HCT116 (cell line): Measurements from ENCODE around the gene ZNF516. TPM values are rescaled to one million over a fixed set of nuclear protein-coding genes. Genes with fewer than 3 reads are reported as not detected.

Experiments
- ATAC-seq: fragments of 200-7000 bp; cut with Tn5 transposase; 2 replicates; pipeline ENCODE4 v1.9.1; 2020; ENCODE audit warnings: mild to moderate bottlenecking, moderate library complexity
- BruUV-seq: library from RNA; stranded (reverse); fragments of 400-500 nt; replicated peaks from 2 replicates; lab custom pipeline; 2021; lab: Mats Ljungman, UMichigan
- CTCF ChIA-PET: fragments of 300-600 bp; sonication (Branson Sonifier 250); formaldehyde crosslinking; loops from one replicate; lab custom pipeline; 2021; ENCODE audit warnings: antibody characterized with exemption; lab: Charles Lee
- POLR2A ChIA-PET: fragments of 300-600, 350-600 bp; sonication (Branson Sonifier 250); formaldehyde crosslinking; loops from one replicate; lab custom pipeline; 2021; ENCODE audit warnings: antibody characterized with exemption; lab: Charles Lee
- RAD21 ChIA-PET, 2 experiments: fragments of 300-600 bp; sonication (Branson Sonifier 250); formaldehyde crosslinking; loops; one replicate each; lab custom pipeline; 2023; ENCODE audit warnings: low total read pairs in 2 of 2; ENCODE audit not compliant: uncharacterized antibody in 2 of 2, unreplicated experiment in 2 of 2, low non-redundant PET in 1 of 2; lab: Charles Lee
- DNase-seq: peaks from one replicate; pipeline ENCODE4 v3.0.0-alpha.2; 2010; ENCODE audit warnings: low read depth, low spot score
- H2AFZ ChIP-seq: fragments of 200-600 bp; shearing (Covaris generic), sonication (generic); 2 replicates; pipeline ENCODE4 v1.6.1; 2017; ENCODE audit warnings: low read depth, mixed run types, mixed read lengths, antibody characterized with exemption, low read length; ENCODE audit not compliant: poor library complexity, severe bottlenecking
- H3K27ac ChIP-seq: 2 replicates; pipeline ENCODE4 v1.5.1; 2012; ENCODE audit warnings: low read depth, low read length
- H3K27me3 ChIP-seq: fragments of 200-600 bp; sonication (generic); 2 replicates; pipeline ENCODE4 v1.6.1; 2016; ENCODE audit warnings: mixed run types, low read length, mixed read lengths; ENCODE audit not compliant: insufficient read depth
- H3K36me3 ChIP-seq, 2 experiments: fragments of 200-500 bp in 1 of 2; fragments of 200-600 bp in 1 of 2; sonication (Bioruptor generic) in 1 of 2; sonication (generic) in 1 of 2; 2 replicates each; pipeline versions ENCODE4 v1.5.1 to v1.6.1; 2014 to 2016; ENCODE audit warnings: low read length in 2 of 2, inconsistent platforms in 1 of 2, mixed read lengths in 1 of 2, mixed run types in 1 of 2; ENCODE audit not compliant: insufficient read depth in 2 of 2, control insufficient read depth in 1 of 2
- H3K4me1 ChIP-seq, 2 experiments: fragments of 200-600 bp in 1 of 2; sonication (generic) in 1 of 2; 2 replicates each; pipeline versions ENCODE4 v1.5.1 to v1.6.1; 2012 to 2017; ENCODE audit warnings: low read length in 2 of 2, inconsistent platforms in 1 of 2, mild to moderate bottlenecking in 1 of 2, mixed read lengths in 1 of 2, mixed run types in 1 of 2, moderate library complexity in 1 of 2; ENCODE audit not compliant: insufficient read depth in 2 of 2, control insufficient read depth in 1 of 2
- H3K4me2 ChIP-seq: fragments of 200-600 bp; sonication (generic); 2 replicates; pipeline ENCODE4 v1.6.1; 2017; ENCODE audit warnings: mixed run types, low read length, mixed read lengths
- H3K4me3 ChIP-seq, 2 experiments: fragments of 200-600 bp in 1 of 2; sonication (generic) in 1 of 2; replicated peaks in 1 of 2; 2 replicates each; pipeline ENCODE4 v1.5.1; 2011 to 2016; ENCODE audit warnings: low read length in 2 of 2, control low read depth in 1 of 2, low read depth in 1 of 2, mild to moderate bottlenecking in 1 of 2, mixed read lengths in 1 of 2, mixed run types in 1 of 2
- H3K79me2 ChIP-seq: fragments of 200-600 bp; sonication (generic); 2 replicates; pipeline ENCODE4 v1.6.1; 2017; ENCODE audit warnings: mild to moderate bottlenecking, mixed run types, low read length, moderate library complexity, mixed read lengths; ENCODE audit not compliant: insufficient read depth
- H3K9ac ChIP-seq: fragments of 200-600 bp; sonication (generic); 2 replicates; pipeline ENCODE4 v1.6.1; 2016; ENCODE audit warnings: low read length, mixed read lengths
- H3K9me2 ChIP-seq: fragments of 200-600 bp; sonication (generic), shearing (Covaris generic); 2 replicates; pipeline ENCODE4 v1.6.1; 2017; ENCODE audit warnings: mixed run types, mild to moderate bottlenecking, moderate library complexity; ENCODE audit not compliant: insufficient read depth
- H3K9me3 ChIP-seq, 2 experiments: fragments of 200-500 bp in 1 of 2; fragments of 200-600 bp in 1 of 2; sonication (Bioruptor generic) in 1 of 2; sonication (generic) in 1 of 2; 2 replicates each; pipeline ENCODE4 v1.6.1; 2014 to 2017; ENCODE audit warnings: low read length in 2 of 2, mixed read lengths in 2 of 2, inconsistent platforms in 1 of 2, low read depth in 1 of 2, mild to moderate bottlenecking in 1 of 2, mixed run types in 1 of 2, moderate library complexity in 1 of 2; ENCODE audit not compliant: control insufficient read depth in 1 of 2, insufficient read depth in 1 of 2
- H4K20me1 ChIP-seq: fragments of 200-600 bp; sonication (generic), shearing (Covaris generic); 2 replicates; pipeline ENCODE4 v1.6.1; 2017; ENCODE audit warnings: mixed run types, mild to moderate bottlenecking, moderate library complexity; ENCODE audit not compliant: insufficient read depth
- CEBPB ChIP-seq: IDR thresholded peaks from 2 replicates; pipeline ENCODE4 v1.6.1; 2012; ENCODE audit warnings: low read depth
- EGR1 ChIP-seq: IDR thresholded peaks from 2 replicates; pipeline ENCODE4 v1.6.1; 2012; ENCODE audit warnings: low read depth
- EZH2 ChIP-seq: fragments of 200-600 bp; sonication (generic); IDR thresholded peaks from 2 replicates; pipeline ENCODE4 v1.6.1; 2017; ENCODE audit warnings: antibody characterized with exemption, mixed run types
- FOSL1 ChIP-seq: IDR thresholded peaks from 2 replicates; pipeline ENCODE4 v1.6.1; 2012; ENCODE audit warnings: low read depth
- POLR2AphosphoS5 ChIP-seq: IDR thresholded peaks from 2 replicates; pipeline ENCODE4 v1.6.1; 2011; ENCODE audit warnings: mild to moderate bottlenecking, low read depth, low read length, moderate library complexity
- RAD21 ChIP-seq: IDR thresholded peaks from 2 replicates; pipeline ENCODE4 v1.6.1; 2012; ENCODE audit warnings: low read depth, mild to moderate bottlenecking
- SP1 ChIP-seq: IDR thresholded peaks from 2 replicates; pipeline ENCODE4 v1.6.1; 2012; ENCODE audit warnings: low read depth
- intact Hi-C: fragments of 100-400 bp; cut with micrococcal nuclease; formaldehyde crosslinking; loops from 2 replicates; pipeline ENCODE4 v1.10.0; 2022
- total RNA-seq: library from RNA; stranded (reverse); gene quantifications from one replicate; pipeline ENCODE4 v1.2.1, GENCODE V29; 2021; ENCODE audit not compliant: unreplicated experiment
- TF ChIP-seq, protein P1 (sequence below), 3 experiments: fragments of 200-600 bp in 1 of 3; sonication (generic) in 1 of 3; IDR thresholded peaks in 2 of 3; conservative IDR thresholded peaks in 1 of 3; 2 replicates each; pipeline ENCODE4 v1.5.1; 2012 to 2017; ENCODE audit warnings: low read depth in 2 of 3, low read length in 2 of 3, antibody characterized with exemption in 1 of 3, borderline replicate concordance in 1 of 3, control low read depth in 1 of 3, mild to moderate bottlenecking in 1 of 3, mixed read lengths in 1 of 3, mixed run types in 1 of 3, moderate library complexity in 1 of 3; ENCODE audit not compliant: insufficient read depth in 1 of 3

The ZNF516 gene
- total RNA-seq, 1 experiment from 2014 or later = 32.0 TPM

DNA sequence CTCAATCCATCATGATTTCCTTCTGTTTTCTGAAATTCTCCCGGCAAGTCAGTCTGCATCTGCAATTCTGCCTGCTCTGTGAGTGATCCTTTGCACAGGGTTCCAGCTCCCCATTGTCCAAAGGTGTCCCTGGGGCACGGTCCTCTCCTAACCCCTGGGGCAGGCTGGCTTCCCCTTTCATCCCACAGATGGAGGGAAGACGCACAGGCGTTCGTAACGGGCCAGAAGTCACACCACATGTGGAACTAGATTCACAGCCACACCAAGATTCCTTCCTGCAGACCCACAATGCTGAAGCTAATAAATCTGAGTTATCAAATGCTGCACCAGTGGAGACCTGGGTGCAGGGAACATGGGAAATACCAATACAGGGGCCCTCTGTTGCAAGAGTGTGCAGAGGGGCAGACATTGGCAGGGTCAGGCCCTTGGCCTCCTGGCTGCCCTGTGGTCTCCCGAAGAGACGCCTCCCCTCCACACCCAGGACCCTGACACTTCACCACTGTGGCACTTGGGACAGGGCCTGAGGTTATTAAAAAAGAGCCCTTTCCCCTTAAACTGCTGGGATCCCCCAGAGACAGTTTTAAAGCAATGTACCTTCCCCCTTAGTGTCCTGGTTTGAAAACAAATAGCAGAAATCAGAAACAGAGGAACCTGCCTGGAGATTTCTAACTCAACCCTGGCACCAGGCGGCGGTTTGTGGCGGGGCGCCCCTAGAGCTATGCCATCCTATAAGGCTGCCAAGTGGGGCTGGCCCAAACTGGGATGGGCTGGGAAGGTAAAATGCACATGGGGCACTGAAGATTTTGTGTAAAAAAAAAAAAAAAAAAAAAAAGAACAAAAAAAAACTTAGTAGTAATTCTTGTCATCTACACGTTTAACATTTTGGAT is 15.4 kb downstream of the ZNF516 start:
- no peak overlapping the region for H3K27ac ChIP-seq
- POLR2A ChIA-PET = interaction anchor here (2.5 kb wide), 1 partner anchor 14 kb away, joined by 8 read pairs; no protein-coding TSS in a partner anchor
- no peaks in the 10 kb centered on the region for H4K20me1 ChIP-seq
- no peaks in the 10 kb centered on the region for H3K9me2 ChIP-seq
- H3K36me3 ChIP-seq = no peaks in the 10 kb centered on the region
- ATAC-seq = no peak
- no peaks in the 10 kb centered on the region for H3K9me3 ChIP-seq
- no peak for DNase-seq
- H3K4me3 ChIP-seq = no peak overlapping the region
- no TSS peak for BruUV-seq
- H2AFZ ChIP-seq = no peak overlapping the region
- no peak overlapping the region for H3K9ac ChIP-seq
- H3K79me2 ChIP-seq = peaks cover 23% of the 10 kb centered on the region
- peaks cover 12 to 24% of the 10 kb centered on the region in 2 experiments; a peak in 3 of 4 replicates for H3K4me1 ChIP-seq
- RAD21 ChIA-PET = no interaction called here
- H3K4me2 ChIP-seq = no peak overlapping the region
- intact Hi-C loops = no loop called here
- H3K27me3 ChIP-seq = no peaks in the 10 kb centered on the region
- TF ChIP-seq FOSL1 (no peak), POLR2AphosphoS5 (no peak), EGR1 (no peak), EZH2 (no peak), RAD21 (no peak), CEBPB (no peak), SP1 (no peak)
- TF ChIP-seq, protein P1, sequence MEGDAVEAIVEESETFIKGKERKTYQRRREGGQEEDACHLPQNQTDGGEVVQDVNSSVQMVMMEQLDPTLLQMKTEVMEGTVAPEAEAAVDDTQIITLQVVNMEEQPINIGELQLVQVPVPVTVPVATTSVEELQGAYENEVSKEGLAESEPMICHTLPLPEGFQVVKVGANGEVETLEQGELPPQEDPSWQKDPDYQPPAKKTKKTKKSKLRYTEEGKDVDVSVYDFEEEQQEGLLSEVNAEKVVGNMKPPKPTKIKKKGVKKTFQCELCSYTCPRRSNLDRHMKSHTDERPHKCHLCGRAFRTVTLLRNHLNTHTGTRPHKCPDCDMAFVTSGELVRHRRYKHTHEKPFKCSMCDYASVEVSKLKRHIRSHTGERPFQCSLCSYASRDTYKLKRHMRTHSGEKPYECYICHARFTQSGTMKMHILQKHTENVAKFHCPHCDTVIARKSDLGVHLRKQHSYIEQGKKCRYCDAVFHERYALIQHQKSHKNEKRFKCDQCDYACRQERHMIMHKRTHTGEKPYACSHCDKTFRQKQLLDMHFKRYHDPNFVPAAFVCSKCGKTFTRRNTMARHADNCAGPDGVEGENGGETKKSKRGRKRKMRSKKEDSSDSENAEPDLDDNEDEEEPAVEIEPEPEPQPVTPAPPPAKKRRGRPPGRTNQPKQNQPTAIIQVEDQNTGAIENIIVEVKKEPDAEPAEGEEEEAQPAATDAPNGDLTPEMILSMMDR (IDR thresholded peaks at IDR 0.05 in 2 of 3, conservative IDR thresholded peaks at IDR 0.05 in 1 of 3; ENCODE audit: borderline replicate concordance in 1 of 3, insufficient read depth in 1 of 3, low read depth in 2 of 3, low read length in 2 of 3) = no peak
- CTCF ChIA-PET = no interaction called here
